Activated CD4-positive, alpha-beta memory T cell treated with anti-CD3 and anti-CD28 coated beads, Interleukin-2, amount 10 ng/mL, durations not matched to agents 7 days and 5 days (primary cell): ENCODE results near the gene AIG1. TPM values are rescaled to one million over a fixed set of nuclear protein-coding genes. Genes with fewer than 3 reads are reported as not detected.
"Not testable (repeated sequence)": the region's sequence is repeated elsewhere in the genome, so short reads cannot be mapped to it uniquely, and the experiment has no call there.

Source experiments
- CTCF ChIA-PET: fragments of 350-600 bp; sonication (Branson Sonifier 250); formaldehyde crosslinking; loops from one replicate; lab custom pipeline; 2021; ENCODE audit warnings: antibody characterized with exemption, inconsistent platforms; lab: Charles Lee
- POLR2A ChIA-PET: fragments of 350-600 bp; sonication (Branson Sonifier 250); formaldehyde crosslinking; loops from one replicate; lab custom pipeline; 2021; ENCODE audit warnings: antibody characterized with exemption; lab: Charles Lee
- DNase-seq: peaks from one replicate; pipeline ENCODE4 v3.0.0-alpha.2; 2020
- H3K27ac Mint-ChIP-seq: one replicate; pipeline ENCODE4 v1.8.0; 2021; ENCODE audit warnings: mild to moderate bottlenecking, mixed read lengths
- H3K27me3 Mint-ChIP-seq: one replicate; pipeline ENCODE4 v1.8.0; 2021; ENCODE audit warnings: mixed read lengths
- H3K36me3 Mint-ChIP-seq: one replicate; pipeline ENCODE4 v1.8.0; 2021; ENCODE audit warnings: low read depth, mixed read lengths
- H3K4me1 Mint-ChIP-seq: one replicate; pipeline ENCODE4 v1.8.0; 2021; ENCODE audit warnings: mixed read lengths
- H3K4me3 Mint-ChIP-seq: one replicate; pipeline ENCODE4 v1.8.0; 2021; ENCODE audit warnings: mild to moderate bottlenecking, mixed read lengths
- H3K9me3 Mint-ChIP-seq: one replicate; pipeline ENCODE4 v1.8.0; 2021; ENCODE audit warnings: mixed read lengths
- total RNA-seq, 2 experiments: library from RNA; stranded (reverse); gene quantifications; one replicate each; pipeline ENCODE4 v1.2.3, GENCODE V29; 2021

AIG1 gene
- total RNA-seq, 2 experiments from 2014 or later, result 8.4 to 9.9 TPM

DNA sequence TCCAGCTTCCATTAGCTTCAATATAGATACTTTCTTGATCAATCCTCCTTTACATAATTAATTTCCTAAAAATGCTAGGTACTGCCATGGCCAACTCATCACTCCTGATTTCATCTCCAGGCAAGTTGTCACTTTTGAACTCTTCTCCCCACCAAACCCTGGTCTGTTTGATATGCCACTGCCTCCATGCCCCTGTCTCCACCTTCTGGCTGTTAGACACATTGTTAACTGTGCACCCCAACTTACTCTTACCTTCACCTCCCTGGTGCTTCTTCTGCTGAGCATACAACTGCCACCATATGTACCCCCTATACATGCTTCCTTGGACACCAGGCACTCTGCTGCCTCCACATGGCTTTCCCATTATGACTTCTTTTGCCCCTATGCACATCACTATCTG lies 21.9 kb upstream of the AIG1 start:
- Mint-ChIP-seq H3K4me3 (no peak overlapping the region), H3K27ac (no peak overlapping the region), H3K27me3 (peaks cover 11% of the 10 kb centered on the region), H3K9me3 (no peaks in the 10 kb centered on the region), H3K4me1 (peaks cover 13% of the 10 kb centered on the region), H3K36me3 (peaks cover 2% of the 10 kb centered on the region)
- POLR2A ChIA-PET, result no interaction called here
- DNase-seq, result no peak
- CTCF ChIA-PET, result no interaction called here

DNA sequence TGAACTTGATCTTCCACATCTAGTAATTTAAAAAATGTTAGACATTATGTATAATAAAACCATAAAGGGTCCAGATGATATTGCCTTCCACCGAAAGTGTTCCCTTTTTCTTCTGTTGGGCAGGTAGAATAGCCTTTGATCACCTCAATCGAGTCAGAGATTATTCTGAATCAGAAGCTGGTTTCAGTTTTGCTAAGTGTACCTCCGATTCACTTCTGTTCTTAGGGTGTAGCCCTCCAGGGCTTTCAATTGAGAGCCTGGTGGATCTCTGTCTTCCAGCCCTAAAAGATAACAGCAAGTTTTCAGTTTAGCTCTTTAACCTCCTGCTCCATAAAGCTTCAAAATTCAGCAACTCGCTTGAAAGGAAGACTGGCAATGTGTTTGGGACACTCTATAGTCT lies 21.1 kb upstream of the AIG1 start:
- no peak overlapping the region for H3K4me3 Mint-ChIP-seq
- POLR2A ChIA-PET, result no interaction called here
- H3K36me3 Mint-ChIP-seq, result no peaks in the 10 kb centered on the region
- H3K27me3 Mint-ChIP-seq, result peaks cover 14% of the 10 kb centered on the region
- no peak overlapping the region for H3K27ac Mint-ChIP-seq
- CTCF ChIA-PET, result no interaction called here
- no peak for DNase-seq
- H3K9me3 Mint-ChIP-seq, result no peaks in the 10 kb centered on the region
- H3K4me1 Mint-ChIP-seq, result peaks cover 13% of the 10 kb centered on the region

DNA sequence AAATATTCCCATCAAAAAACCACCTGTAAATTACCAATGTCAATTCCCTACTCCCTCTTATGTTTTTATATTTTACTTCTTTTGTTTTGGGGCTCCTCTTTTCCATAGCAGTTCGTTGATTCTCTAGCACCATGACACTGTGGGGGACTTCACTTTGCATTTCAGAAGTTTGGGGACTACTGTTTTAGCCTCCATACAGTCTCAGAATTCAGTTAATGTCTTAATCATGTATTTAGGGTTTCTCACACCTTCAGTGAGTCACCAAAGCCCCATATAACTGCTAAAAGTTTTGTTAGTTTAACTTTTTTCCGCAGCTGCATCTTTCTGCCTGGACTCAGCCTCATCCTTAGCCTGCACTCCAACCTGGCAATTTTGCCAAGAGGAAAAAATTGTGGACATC lies 20.7 kb upstream of the AIG1 start:
- H3K27me3 Mint-ChIP-seq, result peaks cover 14% of the 10 kb centered on the region
- no peak overlapping the region for H3K27ac Mint-ChIP-seq
- CTCF ChIA-PET, result no interaction called here
- no peaks in the 10 kb centered on the region for H3K36me3 Mint-ChIP-seq
- no peaks in the 10 kb centered on the region for H3K9me3 Mint-ChIP-seq
- H3K4me1 Mint-ChIP-seq, result peaks cover 12% of the 10 kb centered on the region
- POLR2A ChIA-PET, result no interaction called here
- DNase-seq, result no peak
- no peak overlapping the region for H3K4me3 Mint-ChIP-seq

DNA sequence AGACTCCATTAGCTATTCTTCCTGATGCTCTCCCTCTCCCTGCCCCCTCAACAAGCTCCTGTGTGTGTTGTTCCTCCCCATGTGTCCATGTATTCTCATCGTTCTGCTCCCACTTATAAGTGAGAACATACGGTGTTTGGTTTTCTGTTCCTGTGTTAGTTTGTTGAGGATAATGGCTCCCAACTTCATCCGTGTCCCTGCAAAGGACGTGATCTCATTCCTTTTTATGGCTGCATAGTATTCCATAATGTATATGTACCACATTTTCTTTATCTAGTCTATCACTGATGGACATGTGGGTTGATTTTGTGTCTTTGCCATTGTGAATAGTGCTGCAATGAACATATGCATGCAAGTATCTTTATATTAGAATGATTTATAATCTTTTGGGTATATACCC lies 16.3 kb upstream of the AIG1 start:
- H3K4me3 Mint-ChIP-seq, H3K4me1 Mint-ChIP-seq, H3K9me3 Mint-ChIP-seq, POLR2A ChIA-PET, DNase-seq, H3K27ac Mint-ChIP-seq, H3K36me3 Mint-ChIP-seq: not testable (repeated sequence)
- CTCF ChIA-PET, result interaction anchor here (1.0 kb wide), 1 partner anchor 17 kb away, joined by 4 read pairs; no protein-coding TSS in a partner anchor
- peaks cover 17% of the 10 kb centered on the region for H3K27me3 Mint-ChIP-seq

DNA sequence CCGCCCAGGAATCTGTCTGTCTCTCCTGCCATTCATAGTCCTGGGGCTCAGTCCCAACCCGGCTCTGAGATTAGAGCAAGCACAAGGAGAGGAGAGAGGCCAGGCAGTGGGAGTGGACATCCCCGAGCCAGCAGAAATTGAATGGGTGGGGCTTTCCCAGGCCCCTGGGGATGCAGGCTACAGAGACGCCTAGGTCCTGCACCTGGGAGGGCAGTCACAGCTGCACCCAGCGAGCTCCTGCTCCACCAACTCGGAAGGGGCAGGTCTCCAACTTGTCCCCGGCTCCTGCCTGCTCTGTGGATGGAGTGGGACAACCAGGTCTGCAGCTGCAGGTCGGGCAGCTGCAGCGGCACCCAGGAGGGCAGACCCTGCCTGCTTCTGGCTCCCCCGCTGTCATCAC lies 11.1 kb upstream of the AIG1 start:
- Mint-ChIP-seq H3K4me3 (no peak overlapping the region), H3K9me3 (no peaks in the 10 kb centered on the region), H3K36me3 (no peaks in the 10 kb centered on the region), H3K27ac (no peak overlapping the region), H3K27me3 (peaks cover 14% of the 10 kb centered on the region), H3K4me1 (no peaks in the 10 kb centered on the region)
- ChIA-PET POLR2A (no interaction called here), CTCF (interaction anchor here (0.8 kb wide), 1 partner anchor 10 kb away, joined by 3 read pairs; no protein-coding TSS in a partner anchor)
- DNase-seq, result no peak

DNA sequence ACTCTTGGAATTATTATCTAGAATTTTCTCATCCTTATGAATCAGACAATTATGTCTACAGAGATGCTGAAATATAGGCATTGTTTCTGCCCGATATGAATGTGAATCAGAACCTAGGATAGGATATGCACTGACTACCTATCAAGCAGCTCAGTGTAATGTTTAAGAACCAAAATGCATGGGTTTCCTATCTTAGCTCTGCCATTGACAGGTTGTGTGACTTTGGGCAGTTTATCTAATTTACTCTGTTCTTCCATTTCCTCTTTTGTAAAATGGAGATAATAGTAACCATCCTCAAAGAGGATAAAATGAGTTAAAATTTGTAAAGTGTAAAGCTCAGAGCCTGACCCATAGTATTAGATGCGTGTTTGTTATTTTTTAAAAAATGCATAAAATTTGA lies 10.2 kb upstream of the AIG1 start:
- Mint-ChIP-seq H3K4me3 (no peak overlapping the region), H3K36me3 (no peaks in the 10 kb centered on the region), H3K27ac (no peak overlapping the region), H3K9me3 (no peaks in the 10 kb centered on the region), H3K4me1 (no peaks in the 10 kb centered on the region), H3K27me3 (peaks cover 10% of the 10 kb centered on the region)
- no peak for DNase-seq
- ChIA-PET CTCF (interaction anchor here (0.8 kb wide), 1 partner anchor 9 kb away, joined by 3 read pairs; no protein-coding TSS in a partner anchor), POLR2A (no interaction called here)

DNA sequence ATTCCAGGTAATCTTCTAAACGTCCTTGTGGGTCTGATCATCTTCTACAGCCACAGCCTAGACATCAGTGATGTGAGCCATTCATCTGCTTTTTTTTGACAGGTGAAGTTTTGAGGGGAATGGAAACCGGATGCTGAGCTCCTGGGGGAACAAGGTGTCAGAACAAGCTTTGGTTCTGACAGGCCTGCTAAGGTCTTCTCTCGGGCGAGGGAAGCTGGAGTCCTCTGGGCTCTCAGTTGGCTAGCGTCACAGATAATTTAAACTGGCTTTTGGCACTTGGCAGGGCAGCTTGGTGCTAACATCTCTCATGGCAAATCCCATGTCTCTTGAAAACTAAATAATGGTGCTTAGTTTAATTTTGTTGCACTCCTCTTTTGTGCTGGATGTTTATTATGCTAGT lies 8.4 kb upstream of the AIG1 start:
- ChIA-PET POLR2A (no interaction called here), CTCF (no interaction called here)
- Mint-ChIP-seq H3K36me3 (no peaks in the 10 kb centered on the region), H3K4me3 (no peak overlapping the region), H3K4me1 (no peaks in the 10 kb centered on the region), H3K27ac (no peak overlapping the region), H3K27me3 (peaks cover 3% of the 10 kb centered on the region), H3K9me3 (no peaks in the 10 kb centered on the region)
- no peak for DNase-seq

DNA sequence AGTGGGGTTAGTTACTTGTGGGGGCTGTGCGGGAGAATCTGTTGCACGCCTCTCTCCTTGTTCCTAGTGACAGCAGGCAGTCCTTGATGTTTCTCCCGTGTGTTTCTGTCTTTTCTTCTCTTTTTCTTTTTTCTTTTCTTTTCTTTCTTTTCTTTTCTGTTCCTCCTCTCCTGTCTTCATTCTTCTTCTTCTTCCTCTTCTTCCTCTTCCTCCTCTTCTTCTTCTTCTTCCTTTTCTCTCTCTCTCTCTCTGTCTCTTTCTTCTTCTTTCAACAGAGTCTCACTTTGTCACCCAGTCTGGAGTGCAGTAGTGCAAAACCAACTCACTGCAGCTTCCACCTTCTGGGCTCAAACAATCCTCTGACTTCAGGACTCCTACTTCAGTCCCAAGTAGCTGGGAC lies 6.8 kb upstream of the AIG1 start:
- no peaks in the 10 kb centered on the region for H3K9me3 Mint-ChIP-seq
- no peak for DNase-seq
- no peaks in the 10 kb centered on the region for H3K36me3 Mint-ChIP-seq
- H3K4me3 Mint-ChIP-seq, result no peak overlapping the region
- no peaks in the 10 kb centered on the region for H3K27me3 Mint-ChIP-seq
- peaks cover under 1% of the 10 kb centered on the region for H3K4me1 Mint-ChIP-seq
- ChIA-PET POLR2A (no interaction called here), CTCF (no interaction called here)
- H3K27ac Mint-ChIP-seq, result no peak overlapping the region

DNA sequence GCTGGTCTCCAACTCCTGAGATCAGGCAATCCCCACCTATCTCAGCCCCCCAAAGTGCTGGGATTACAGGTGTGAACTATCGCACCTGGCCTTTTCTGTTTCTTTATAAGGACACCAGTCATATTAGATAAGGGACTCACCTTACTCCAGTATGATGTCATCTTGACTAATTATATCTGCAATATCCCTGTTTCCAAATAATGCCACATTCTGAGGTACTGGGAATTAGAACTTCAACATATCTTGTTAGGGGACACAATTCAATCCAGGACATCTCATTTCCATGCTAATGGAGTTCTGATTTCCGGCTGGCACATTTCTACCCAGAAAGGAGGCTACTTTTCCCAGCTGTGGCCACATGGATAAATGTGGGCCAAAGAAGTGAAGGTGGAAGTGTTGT lies 6.4 kb upstream of the AIG1 start:
- no peak overlapping the region for H3K27ac Mint-ChIP-seq
- no peak for DNase-seq
- H3K36me3 Mint-ChIP-seq, result no peaks in the 10 kb centered on the region
- H3K9me3 Mint-ChIP-seq, result no peaks in the 10 kb centered on the region
- POLR2A ChIA-PET, result no interaction called here
- H3K27me3 Mint-ChIP-seq, result no peaks in the 10 kb centered on the region
- CTCF ChIA-PET, result no interaction called here
- H3K4me1 Mint-ChIP-seq, result peaks cover 4% of the 10 kb centered on the region
- H3K4me3 Mint-ChIP-seq, result no peak overlapping the region

DNA sequence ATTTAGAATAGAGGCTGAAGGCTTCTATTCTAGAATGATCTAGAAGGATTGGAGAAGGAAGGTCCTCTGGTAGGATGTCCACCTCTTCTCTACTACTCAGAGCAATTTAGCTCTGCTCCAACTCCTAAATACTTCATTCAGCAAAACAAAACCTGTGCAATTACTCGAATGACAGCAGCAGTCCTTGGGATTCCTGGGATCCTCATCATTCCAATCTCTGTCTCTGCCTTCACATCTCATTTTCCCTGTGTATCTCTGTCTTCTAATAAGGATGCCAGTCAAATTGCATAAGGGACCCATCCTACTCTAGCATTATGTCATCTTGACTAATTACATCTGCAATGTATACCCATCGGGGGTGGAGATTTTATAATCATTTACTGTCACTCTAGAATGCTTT lies 5.5 kb upstream of the AIG1 start:
- DNase-seq, result no peak
- POLR2A ChIA-PET, result no interaction called here
- H3K9me3 Mint-ChIP-seq, result no peaks in the 10 kb centered on the region
- H3K27me3 Mint-ChIP-seq, result no peaks in the 10 kb centered on the region
- H3K4me3 Mint-ChIP-seq, result no peak overlapping the region
- H3K27ac Mint-ChIP-seq, result no peak overlapping the region
- H3K4me1 Mint-ChIP-seq, result peaks cover 13% of the 10 kb centered on the region
- CTCF ChIA-PET, result no interaction called here
- H3K36me3 Mint-ChIP-seq, result peaks cover 2% of the 10 kb centered on the region

DNA sequence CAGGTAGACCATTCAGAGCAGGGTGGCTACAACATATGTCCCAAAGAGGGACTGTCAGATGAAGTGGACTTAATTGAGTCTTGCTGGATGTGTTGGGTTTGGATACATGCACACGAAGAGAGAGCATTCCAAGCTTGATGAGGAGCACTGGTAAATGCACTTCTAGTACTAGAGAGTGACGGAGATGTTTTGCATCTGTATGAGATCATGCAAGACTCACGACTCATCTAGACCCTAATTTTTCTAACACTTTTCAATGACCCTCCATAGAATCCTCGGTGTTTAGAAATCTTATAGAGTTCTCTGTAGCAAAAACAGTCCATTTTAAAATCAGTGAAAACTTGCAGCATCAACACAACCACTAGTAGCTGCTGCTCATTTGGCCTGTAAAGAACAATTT lies 4.8 kb upstream of the AIG1 start:
- no peaks in the 10 kb centered on the region for H3K27me3 Mint-ChIP-seq

DNA sequence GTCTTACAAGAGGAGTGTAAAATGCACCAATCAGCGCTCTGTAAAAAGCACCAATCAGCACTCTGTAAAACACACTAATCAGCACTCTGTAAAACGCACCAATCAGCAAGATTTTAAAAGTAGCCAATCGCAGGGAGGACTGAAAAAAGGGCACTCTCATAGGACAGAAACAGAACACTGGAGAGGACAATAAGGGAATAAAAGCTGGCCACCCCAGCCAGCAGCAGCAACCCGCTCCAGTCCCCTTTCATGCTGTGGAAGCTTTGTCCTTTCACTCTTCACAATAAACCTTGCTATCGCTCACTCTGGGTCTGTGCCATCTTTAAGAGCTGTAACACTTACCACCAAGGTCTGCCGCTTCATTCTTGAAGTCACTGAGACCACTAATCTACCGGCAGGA lies 1.7 kb upstream of the AIG1 start:
- no peaks in the 10 kb centered on the region for H3K9me3 Mint-ChIP-seq
- CTCF ChIA-PET, result interaction anchor here (1.0 kb wide), 1 partner anchor 9 kb away, joined by 3 read pairs; no protein-coding TSS in a partner anchor
- peak overlapping the region; percentile 30 for H3K4me3 Mint-ChIP-seq
- no peak for DNase-seq
- no peaks in the 10 kb centered on the region for H3K27me3 Mint-ChIP-seq
- peaks cover 27% of the 10 kb centered on the region for H3K4me1 Mint-ChIP-seq
- H3K36me3 Mint-ChIP-seq, result peaks cover 3% of the 10 kb centered on the region
- POLR2A ChIA-PET, result interaction anchor here (1.2 kb wide), 1 partner anchor 38 kb away, joined by 4 read pairs; no protein-coding TSS in a partner anchor
- H3K27ac Mint-ChIP-seq, result peak overlapping the region; percentile 11

More for the DNA sequence above, 4.8 kb upstream of the AIG1 start:
- POLR2A ChIA-PET, result no interaction called here
- no peak overlapping the region for H3K4me3 Mint-ChIP-seq
- no peak for DNase-seq
- H3K36me3 Mint-ChIP-seq, result peaks cover 3% of the 10 kb centered on the region
- H3K27ac Mint-ChIP-seq, result no peak overlapping the region
- H3K9me3 Mint-ChIP-seq, result no peaks in the 10 kb centered on the region
- peaks cover 16% of the 10 kb centered on the region for H3K4me1 Mint-ChIP-seq
- CTCF ChIA-PET, result no interaction called here

DNA sequence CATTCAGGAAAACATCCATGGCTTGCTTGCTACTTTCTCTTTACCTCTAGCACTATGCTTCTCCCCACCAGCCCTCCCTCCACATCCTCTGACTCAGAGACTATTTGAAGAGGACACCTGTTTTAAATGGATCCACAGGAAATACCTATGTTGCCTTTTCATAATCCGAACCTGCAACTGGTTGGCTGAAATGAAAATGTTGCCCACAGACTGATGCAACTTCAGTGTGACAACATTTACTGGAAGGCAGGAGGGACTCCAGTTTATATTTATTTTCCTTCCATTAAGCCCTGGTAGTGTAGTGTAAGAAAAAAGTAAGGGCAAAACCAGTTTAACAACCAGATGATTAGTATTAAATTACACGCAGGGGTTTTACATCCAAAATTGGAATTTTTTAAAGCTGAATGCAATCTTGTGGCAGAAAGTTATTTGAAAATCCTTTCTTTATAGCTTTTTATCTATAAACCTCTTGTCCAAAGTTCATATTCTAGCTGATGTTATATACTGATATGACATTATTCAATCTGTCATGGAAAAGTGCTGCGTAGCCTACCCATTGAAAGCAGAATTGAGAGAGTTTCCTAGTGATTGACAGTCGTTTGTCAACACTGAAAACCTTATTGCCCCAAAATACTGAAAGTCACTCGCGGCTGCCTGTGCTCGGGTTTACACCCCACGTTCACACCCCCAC lies 881 bp upstream of the AIG1 start:
- Mint-ChIP-seq H3K36me3 (peaks cover 3% of the 10 kb centered on the region), H3K4me1 (peaks cover 27% of the 10 kb centered on the region), H3K27me3 (no peaks in the 10 kb centered on the region), H3K9me3 (no peaks in the 10 kb centered on the region), H3K27ac (peak overlapping the region; percentile 82), H3K4me3 (peak overlapping the region; percentile 86)
- DNase-seq, result peak; percentile 45
- CTCF ChIA-PET, result interaction anchor here (1.0 kb wide), 2 partner anchors 10 to 367 kb away, joined by 3 read pairs; no protein-coding TSS in a partner anchor
- POLR2A ChIA-PET, result interaction anchor here (0.7 to 1.6 kb wide), 4 partner anchors 37 to 516 kb away, joined by 3 to 4 read pairs (median 4); no protein-coding TSS in a partner anchor
